GM10847 (cell line): ENCODE results near the gene CCNJL.

Source experiments
- POLR2A ChIP-seq: IDR thresholded peaks from 2 replicates; pipeline ENCODE4 v1.6.1; 2011; ENCODE audit not compliant: insufficient read length; ENCODE audit errors: extremely low read depth

Gene CCNJL

DNA sequence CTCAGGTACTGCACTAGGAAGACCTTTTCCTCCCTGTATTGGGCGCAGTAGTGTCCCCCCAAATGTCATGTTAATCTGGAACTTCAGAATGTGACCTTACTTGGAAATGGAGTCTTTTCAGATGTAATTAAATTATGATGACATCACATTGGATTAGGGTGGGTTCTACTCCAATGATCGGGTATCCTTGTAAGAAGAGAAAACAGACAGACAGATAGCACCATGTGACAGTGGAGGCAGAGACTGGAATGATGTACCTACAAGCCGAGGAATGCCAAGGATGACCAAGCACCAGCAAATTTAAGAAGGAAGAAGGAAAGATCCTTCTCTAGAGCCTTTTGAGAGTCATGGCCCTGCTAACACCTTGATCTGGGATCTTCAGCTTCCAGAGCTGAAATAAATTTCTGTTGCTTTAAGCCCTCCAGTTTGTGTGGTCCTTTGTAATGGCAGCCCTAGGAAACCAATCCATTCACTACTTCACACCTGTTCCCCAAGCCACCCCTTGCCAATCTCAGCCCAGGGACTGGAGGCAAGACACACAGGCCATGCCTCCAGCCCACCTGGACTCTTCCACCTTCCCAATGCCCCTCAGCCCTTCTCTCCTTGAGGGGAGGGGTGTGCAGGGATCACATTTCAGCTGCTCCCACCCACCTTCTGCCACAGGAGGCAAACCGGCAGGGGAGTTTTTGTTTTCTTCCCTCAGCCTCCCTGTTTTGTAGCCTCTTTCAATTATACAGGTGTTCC is 1.6 kb downstream of the CCNJL start:
- TF ChIP-seq POLR2A = no peak

- no peak for TF ChIP-seq POLR2A
Observed at GRCh38 chr5:160310140-160310539, 2.2 kb downstream of the CCNJL start.

DNA sequence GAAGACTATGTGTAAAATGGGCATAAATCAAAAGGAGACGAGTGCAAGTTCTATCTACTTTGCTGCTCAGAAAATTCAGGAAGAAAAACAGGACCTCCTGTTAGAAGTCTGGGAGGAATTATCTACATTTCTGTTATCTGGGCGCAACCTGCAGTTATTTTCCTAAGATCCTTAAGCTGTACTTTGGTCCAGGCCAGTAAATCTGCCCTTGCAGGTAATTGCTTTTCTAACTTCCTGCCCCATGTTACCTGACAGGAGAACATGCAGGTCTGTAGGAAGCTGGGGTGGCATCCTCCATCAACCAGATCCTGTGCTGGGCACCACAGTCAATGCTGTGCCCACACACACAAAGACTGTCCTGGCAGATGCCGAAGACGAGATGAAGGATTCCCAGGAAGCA is 5.7 kb downstream of the CCNJL start:
- no peak for TF ChIP-seq POLR2A

- TF ChIP-seq POLR2A = no peak
Observed at GRCh38 chr5:160305319-160305718, 7.0 kb downstream of the CCNJL start.

GRCh38 chr5:160303690-160304089 is 8.7 kb downstream of the CCNJL start:
- TF ChIP-seq POLR2A = no peak

DNA sequence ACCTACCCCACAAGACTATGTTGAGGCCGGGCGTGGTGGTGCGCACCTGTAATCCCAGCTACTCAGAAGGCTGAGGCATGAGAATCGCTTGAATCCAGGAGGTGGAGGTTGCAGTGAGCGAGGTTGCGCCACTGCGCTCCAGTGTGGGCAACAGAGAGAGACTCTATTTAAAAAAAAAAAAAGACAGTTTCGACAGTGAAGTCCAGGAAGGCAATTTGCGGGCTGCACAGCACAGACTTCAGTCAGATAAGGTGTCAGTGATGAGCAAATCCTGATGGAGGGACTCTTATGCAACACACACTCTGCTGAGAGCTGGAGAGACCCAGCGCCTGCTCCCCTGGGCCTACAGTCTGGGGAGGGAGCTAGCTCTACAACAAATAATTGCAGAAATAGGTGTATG is 14.2 kb downstream of the CCNJL start:
- TF ChIP-seq POLR2A = no peak

- TF ChIP-seq POLR2A = no peak
Observed at GRCh38 chr5:160297776-160298175, 14.6 kb downstream of the CCNJL start.

- no peak for TF ChIP-seq POLR2A
Observed at GRCh38 chr5:160297004-160297403, 15.4 kb downstream of the CCNJL start.

DNA sequence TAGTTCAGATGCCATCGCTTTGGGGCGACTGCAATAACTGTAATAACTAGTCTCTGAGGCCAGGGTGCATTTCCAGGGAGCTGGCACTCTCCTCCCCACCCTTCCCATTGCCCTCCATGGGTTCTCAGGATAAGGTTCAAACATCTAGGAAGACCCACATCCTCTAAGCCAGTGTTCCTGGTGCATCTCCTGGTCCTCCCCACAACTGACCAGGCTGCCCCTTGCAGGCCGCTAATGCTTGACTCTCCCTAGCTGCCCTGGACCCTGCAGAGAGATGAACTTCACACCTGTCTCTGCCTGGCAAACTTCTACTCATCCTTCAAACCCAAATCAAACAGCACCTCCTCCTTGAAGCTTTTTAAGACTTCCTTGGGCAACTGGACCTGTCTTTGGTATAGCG is 15.9 kb downstream of the CCNJL start:
- no peak for TF ChIP-seq POLR2A

DNA sequence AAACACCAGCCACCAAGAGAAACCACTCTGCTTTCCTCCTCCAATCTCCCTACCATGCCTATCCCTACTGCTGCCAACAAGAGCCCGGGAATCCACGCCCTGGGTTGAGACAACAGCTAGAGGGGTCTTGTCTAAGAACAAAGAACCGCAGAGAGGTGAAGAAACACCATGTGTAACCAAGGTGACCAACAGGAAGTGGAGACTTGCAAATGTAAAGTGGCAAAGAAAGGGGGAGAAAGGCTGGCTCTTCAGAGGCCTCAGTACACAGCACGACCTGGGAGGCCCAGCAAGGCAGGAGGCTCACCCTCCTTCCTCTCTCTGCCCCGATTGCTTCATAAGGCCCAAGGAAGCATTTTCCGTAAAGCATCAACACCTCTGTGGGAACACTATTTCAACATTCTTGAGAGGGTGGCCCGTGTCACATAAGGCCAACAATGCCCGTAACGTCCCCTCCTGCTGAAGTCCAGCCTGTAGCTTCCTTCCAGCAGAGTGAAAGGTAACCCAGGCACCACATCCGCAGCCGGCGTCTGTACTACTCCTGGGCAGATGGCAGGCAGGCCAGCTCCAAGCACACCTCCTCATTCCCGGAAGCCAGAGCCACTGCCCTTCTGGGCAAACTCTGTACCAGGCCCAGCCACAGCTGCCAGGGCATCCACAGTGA is 18.3 kb downstream of the CCNJL start:
- TF ChIP-seq POLR2A = no peak

GRCh38 chr5:160293386-160293785 is 19.0 kb downstream of the CCNJL start:
- no peak for TF ChIP-seq POLR2A

- no peak for TF ChIP-seq POLR2A
Observed at GRCh38 chr5:160291467-160291866, 20.9 kb downstream of the CCNJL start.

- no peak for TF ChIP-seq POLR2A
Observed at GRCh38 chr5:160290751-160291150, 21.6 kb downstream of the CCNJL start.

- TF ChIP-seq POLR2A = no peak
Observed at GRCh38 chr5:160289721-160290120, 22.6 kb downstream of the CCNJL start.

DNA sequence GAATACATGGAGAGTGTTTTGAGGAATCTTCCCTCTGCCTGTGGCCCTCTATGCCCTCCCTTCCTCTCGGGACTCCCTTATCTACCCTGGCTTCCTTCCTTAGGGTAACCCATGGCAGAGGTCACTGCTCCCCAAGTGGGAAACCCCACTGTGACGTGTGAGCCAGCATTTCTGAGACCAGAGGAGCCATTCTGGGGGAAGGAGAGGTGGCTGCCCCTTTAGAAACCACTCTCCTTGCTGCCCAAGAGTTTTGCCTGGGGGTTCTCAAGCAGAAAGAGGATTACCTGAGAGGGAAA is 23.1 kb downstream of the CCNJL start:
- TF ChIP-seq POLR2A = no peak

GRCh38 chr5:160287378-160288051 is 24.8 kb downstream of the CCNJL start:
- TF ChIP-seq POLR2A = no peak
